HUES48 (cell line): ENCODE data around the gene B3GALNT2.

Source experiments
- H3K27ac ChIP-seq: one replicate; pipeline ENCODE4 v1.7.0; 2013; ENCODE audit warnings: low read depth, low read length, inconsistent platforms
- H3K27me3 ChIP-seq: 2 replicates; pipeline ENCODE4 v1.6.1; 2013; ENCODE audit warnings: mild to moderate bottlenecking, low read length; ENCODE audit not compliant: control insufficient read depth, insufficient read depth
- H3K36me3 ChIP-seq: 2 replicates; pipeline ENCODE4 v1.6.1; 2013; ENCODE audit warnings: low read length; ENCODE audit not compliant: control insufficient read depth, insufficient read depth
- H3K4me1 ChIP-seq: 2 replicates; pipeline ENCODE4 v1.6.1; 2013; ENCODE audit warnings: mild to moderate bottlenecking, low read length; ENCODE audit not compliant: control insufficient read depth, insufficient read depth
- H3K4me3 ChIP-seq: 2 replicates; pipeline ENCODE4 v1.5.1; 2013; ENCODE audit warnings: mild to moderate bottlenecking, low read depth, low read length
- H3K9ac ChIP-seq: 2 replicates; pipeline ENCODE4 v1.6.1; 2013; ENCODE audit warnings: mild to moderate bottlenecking, low read depth, low read length, moderate library complexity
- H3K9me3 ChIP-seq: 2 replicates; pipeline ENCODE4 v1.6.1; 2013; ENCODE audit warnings: low read length; ENCODE audit not compliant: control insufficient read depth, insufficient read depth

B3GALNT2 gene

GRCh38 chr1:235502601-235503402 is 1.4 kb downstream of the B3GALNT2 start:
- Histone ChIP-seq H3K27ac (peak overlapping the region; percentile 89), H3K36me3 (no peaks in the 10 kb centered on the region), H3K4me3 (peak overlapping the region; percentile 97), H3K9ac (peak overlapping the region; percentile 79), H3K27me3 (no peaks in the 10 kb centered on the region), H3K9me3 (no peaks in the 10 kb centered on the region), H3K4me1 (peaks cover 22% of the 10 kb centered on the region)

GRCh38 chr1:235500971-235501540 is 3.2 kb downstream of the B3GALNT2 start:
- no peaks in the 10 kb centered on the region for H3K27me3 ChIP-seq
- H3K9ac ChIP-seq, result no peak overlapping the region
- peaks cover 22% of the 10 kb centered on the region for H3K4me1 ChIP-seq

DNA sequence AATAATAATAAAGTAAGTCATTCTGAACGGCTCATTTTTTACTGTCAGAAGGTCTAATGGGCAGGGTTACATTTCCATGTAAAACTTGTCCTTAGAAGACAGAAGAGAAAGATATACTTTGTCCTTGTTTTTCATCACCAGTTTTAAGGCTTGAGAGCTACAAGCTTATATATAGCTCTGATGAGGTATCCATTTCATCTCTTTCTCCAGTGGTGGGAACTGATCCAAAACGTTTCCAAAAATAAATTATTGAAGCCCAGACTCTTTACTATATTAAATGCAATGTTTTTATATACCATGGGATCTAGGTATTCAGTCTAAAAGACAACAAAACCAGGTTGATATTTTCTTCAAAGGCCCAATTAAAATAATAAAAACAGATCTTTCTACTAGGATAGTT is 8.7 kb downstream of the B3GALNT2 start:
- Histone ChIP-seq H3K4me1 (0 out of 2 replicates have a peak, but pooled peaks cover 2% of the 10 kb centered on the region), H3K36me3 (peaks cover 50% of the 10 kb centered on the region), H3K9ac (no peak overlapping the region)

More at GRCh38 chr1:235500971-235501540, 3.2 kb downstream of the B3GALNT2 start:
- no peak overlapping the region for H3K27ac ChIP-seq
- no peaks in the 10 kb centered on the region for H3K9me3 ChIP-seq
- H3K4me3 ChIP-seq, result no peak overlapping the region
- H3K36me3 ChIP-seq, result no peaks in the 10 kb centered on the region

GRCh38 chr1:235495030-235495429 is 9.2 kb downstream of the B3GALNT2 start:
- Histone ChIP-seq H3K36me3 (peaks cover 51% of the 10 kb centered on the region), H3K4me1 (no peaks in the 10 kb centered on the region), H3K27me3 (no peaks in the 10 kb centered on the region), H3K27ac (no peak overlapping the region), H3K9ac (no peak overlapping the region), H3K9me3 (no peaks in the 10 kb centered on the region), H3K4me3 (no peak overlapping the region)

More for the DNA sequence above, 8.7 kb downstream of the B3GALNT2 start:
- Histone ChIP-seq H3K9me3 (no peaks in the 10 kb centered on the region), H3K4me3 (no peak overlapping the region), H3K27me3 (no peaks in the 10 kb centered on the region), H3K27ac (no peak overlapping the region)

DNA sequence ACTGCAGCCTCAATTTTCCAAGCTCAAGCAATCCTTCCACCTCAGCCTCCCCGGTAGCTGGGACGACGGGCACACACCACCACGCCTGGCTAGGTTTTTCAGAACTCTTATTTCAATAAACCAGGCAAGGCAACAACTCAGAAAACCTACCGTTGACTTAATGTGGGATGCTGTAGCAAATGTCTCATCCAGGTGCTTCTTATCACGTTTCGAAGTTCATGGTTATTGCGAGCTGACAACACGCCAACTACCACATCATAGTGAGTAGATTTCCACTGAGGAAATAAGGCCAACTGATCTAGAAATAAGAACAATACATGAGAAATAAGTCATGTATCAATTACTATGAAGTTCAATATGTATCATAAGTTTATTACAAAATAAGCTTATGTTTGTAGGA is 9.7 kb downstream of the B3GALNT2 start:
- Histone ChIP-seq H3K9ac (no peak overlapping the region), H3K4me3 (no peak overlapping the region), H3K9me3 (no peaks in the 10 kb centered on the region), H3K4me1 (no peaks in the 10 kb centered on the region), H3K27me3 (no peaks in the 10 kb centered on the region), H3K27ac (no peak overlapping the region), H3K36me3 (peaks cover 56% of the 10 kb centered on the region)

GRCh38 chr1:235491644-235492043 is 12.6 kb downstream of the B3GALNT2 start:
- no peaks in the 10 kb centered on the region for H3K9me3 ChIP-seq
- H3K4me1 ChIP-seq, result no peaks in the 10 kb centered on the region
- H3K9ac ChIP-seq, result no peak overlapping the region
- H3K27me3 ChIP-seq, result no peaks in the 10 kb centered on the region
- no peak overlapping the region for H3K27ac ChIP-seq
- peaks cover 76% of the 10 kb centered on the region for H3K36me3 ChIP-seq
- no peak overlapping the region for H3K4me3 ChIP-seq

DNA sequence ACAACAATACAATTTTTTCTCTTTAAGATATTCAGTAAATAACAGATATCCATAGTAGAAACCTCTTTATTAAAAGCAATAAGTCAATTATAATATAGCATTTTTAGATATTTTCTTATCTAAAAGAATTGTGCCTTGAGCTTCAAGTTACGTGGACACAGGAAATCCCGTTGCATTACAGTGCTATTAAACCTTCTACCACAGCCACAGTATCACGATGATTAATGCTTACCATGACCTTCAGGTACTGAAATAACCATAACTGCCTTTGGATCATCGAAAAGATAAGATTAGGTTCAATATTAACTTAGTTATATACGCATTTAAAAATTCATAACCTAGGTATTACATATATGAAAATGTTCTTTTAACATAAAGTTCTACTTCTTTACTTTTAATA is 17.9 kb downstream of the B3GALNT2 start:
- Histone ChIP-seq H3K36me3 (peaks cover 80% of the 10 kb centered on the region), H3K9me3 (no peaks in the 10 kb centered on the region), H3K27me3 (no peaks in the 10 kb centered on the region), H3K4me3 (no peak overlapping the region), H3K9ac (no peak overlapping the region), H3K27ac (no peak overlapping the region), H3K4me1 (no peaks in the 10 kb centered on the region)

- Histone ChIP-seq H3K9me3 (no peaks in the 10 kb centered on the region), H3K27ac (no peak overlapping the region), H3K36me3 (peaks cover 75% of the 10 kb centered on the region), H3K4me1 (no peaks in the 10 kb centered on the region), H3K27me3 (no peaks in the 10 kb centered on the region), H3K4me3 (no peak overlapping the region), H3K9ac (no peak overlapping the region)
These were observed 18.7 kb downstream of the B3GALNT2 start for GRCh38 chr1:235485558-235485957.

- Histone ChIP-seq H3K36me3 (peaks cover 82% of the 10 kb centered on the region), H3K4me3 (no peak overlapping the region), H3K4me1 (no peaks in the 10 kb centered on the region), H3K9me3 (no peaks in the 10 kb centered on the region), H3K9ac (no peak overlapping the region), H3K27ac (no peak overlapping the region), H3K27me3 (no peaks in the 10 kb centered on the region)
These were observed 21.2 kb downstream of the B3GALNT2 start for GRCh38 chr1:235483090-235483489.

DNA sequence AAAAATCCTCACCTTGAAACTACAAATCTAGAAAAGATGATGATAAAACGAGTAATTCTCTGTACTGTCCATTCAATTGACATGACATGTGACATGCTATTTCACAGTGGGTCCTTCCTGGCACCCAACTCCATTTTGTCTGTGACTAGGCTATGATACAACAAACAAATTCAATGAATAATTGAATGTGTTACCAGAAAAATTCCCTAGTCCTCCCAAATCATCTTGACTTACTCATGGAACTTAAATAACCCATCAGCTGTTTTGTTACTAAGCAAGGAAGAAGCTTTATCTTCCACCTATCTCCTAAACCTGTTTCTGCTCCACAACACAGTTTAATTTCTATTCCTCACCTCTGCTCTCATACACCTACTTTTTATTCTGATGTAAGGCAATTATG is 30.4 kb downstream of the B3GALNT2 start:
- H3K27ac ChIP-seq, result no peak overlapping the region
- H3K27me3 ChIP-seq, result no peaks in the 10 kb centered on the region
- peaks cover 51% of the 10 kb centered on the region for H3K36me3 ChIP-seq
- H3K4me1 ChIP-seq, result no peaks in the 10 kb centered on the region
- no peaks in the 10 kb centered on the region for H3K9me3 ChIP-seq
- H3K9ac ChIP-seq, result no peak overlapping the region
- H3K4me3 ChIP-seq, result no peak overlapping the region

DNA sequence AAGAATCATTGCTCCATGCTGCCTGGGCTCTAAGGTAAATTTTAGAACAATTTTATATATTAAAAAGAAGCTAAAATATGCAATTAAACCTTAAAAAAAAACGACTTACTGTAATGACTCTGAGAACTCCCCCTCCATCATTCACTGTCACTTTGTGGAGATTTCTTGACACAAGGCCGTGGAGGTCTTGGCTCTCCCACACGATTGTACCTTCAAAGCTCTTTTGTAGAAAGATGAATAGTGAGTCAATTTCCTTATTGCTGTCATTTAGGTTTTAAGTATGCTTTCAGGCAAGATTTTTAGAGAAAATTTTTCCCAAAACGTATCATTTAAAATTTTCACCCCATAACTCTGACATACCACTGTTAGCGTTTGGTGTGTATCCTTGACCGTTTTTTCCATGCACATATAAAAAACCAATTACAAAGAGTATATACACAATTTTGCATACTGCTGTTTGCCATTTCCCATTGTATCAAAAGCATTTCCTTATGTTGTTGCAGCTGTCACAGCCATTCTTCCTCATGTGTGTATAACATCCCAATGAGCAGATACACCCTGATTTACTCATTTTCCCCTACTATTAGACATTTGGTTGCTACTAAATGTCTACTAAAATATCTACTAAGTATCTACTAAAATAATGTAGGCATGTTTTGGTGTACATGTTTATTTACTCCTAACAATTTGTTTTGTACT is 33.4 kb downstream of the B3GALNT2 start:
- no peak overlapping the region for H3K4me3 ChIP-seq
- no peaks in the 10 kb centered on the region for H3K27me3 ChIP-seq
- peaks cover 36% of the 10 kb centered on the region for H3K36me3 ChIP-seq
- H3K4me1 ChIP-seq, result no peaks in the 10 kb centered on the region
- no peak overlapping the region for H3K27ac ChIP-seq
- H3K9ac ChIP-seq, result no peak overlapping the region
- H3K9me3 ChIP-seq, result no peaks in the 10 kb centered on the region
